GM12801 (cell line): ENCODE results near the gene SMIM17.

ENCODE experiments used
- CTCF ChIP-seq: IDR thresholded peaks from one replicate; pipeline ENCODE4 v1.5.1; 2011; ENCODE audit warnings: control low read depth; ENCODE audit not compliant: insufficient read length; ENCODE audit errors: extremely low read depth

The SMIM17 gene

GRCh38 chr19:56654151-56654550 is 11.2 kb downstream of the SMIM17 start:
- TF ChIP-seq CTCF, result no peak

GRCh38 chr19:56660381-56661107 is 17.6 kb downstream of the SMIM17 start:
- TF ChIP-seq CTCF, result no peak

- no peak for TF ChIP-seq CTCF
Observed at GRCh38 chr19:56661248-56661647, 18.3 kb downstream of the SMIM17 start.

GRCh38 chr19:56663931-56664500 is 21.1 kb downstream of the SMIM17 start:
- no peak for TF ChIP-seq CTCF

- TF ChIP-seq CTCF, result no peak
Observed at GRCh38 chr19:56664511-56664910, 21.6 kb downstream of the SMIM17 start.

- no peak for TF ChIP-seq CTCF
Observed at GRCh38 chr19:56667311-56667870, 24.4 kb downstream of the SMIM17 start.

- no peak for TF ChIP-seq CTCF
Observed at GRCh38 chr19:56668676-56669075, 25.7 kb downstream of the SMIM17 start.
